ENCODE data around the gene NFKB2.

GRCh38 chr10:102384606-102385429, 10.7 kb upstream of the NFKB2 start:
- no peak for TF ChIP-seq CTCF (IDR thresholded peaks at IDR 0.05)
- no peak for TF ChIP-seq ZFX (IDR thresholded peaks at IDR 0.05; ENCODE audit: borderline replicate concordance)

Measured in 22Rv1 (cell line).